Thyroid gland (tissue), 4 donors: ENCODE data around the gene ZNF786. TPM values are rescaled to one million over a fixed set of nuclear protein-coding genes. Genes with fewer than 3 reads are reported as not detected.
"Not testable (repeated sequence)": the region's sequence is repeated elsewhere in the genome, so short reads cannot be mapped to it uniquely, and the experiment has no call there.

Experiments
- DNase-seq, 2 donors: peaks; one replicate each; pipeline ENCODE4 v3.0.0-alpha.2; 2019
- H3K27ac ChIP-seq, 3 donors: fragments of 200-600 bp; sonication (generic); 1 replicate in 2 of 3; 2 replicates in 1 of 3; pipeline ENCODE4 v1.5.1; 2016 to 2019; ENCODE audit warnings: mild to moderate bottlenecking in 1 of 3, moderate library complexity in 1 of 3
- H3K27me3 ChIP-seq: fragments of 200-600 bp; sonication (generic); one replicate; pipeline ENCODE4 v1.5.1; 2019
- H3K36me3 ChIP-seq, 2 donors: fragments of 200-600 bp; sonication (generic); one replicate each; pipeline ENCODE4 v1.5.1; 2016 to 2019
- H3K4me1 ChIP-seq, 2 donors: fragments of 200-600 bp; sonication (generic); one replicate each; pipeline ENCODE4 v1.5.1; 2017 to 2019
- H3K4me3 ChIP-seq, 3 donors: fragments of 200-600 bp; sonication (generic); replicated peaks in 1 of 3; 1 replicate in 2 of 3; 2 replicates in 1 of 3; pipeline ENCODE4 v1.5.1; 2016; ENCODE audit warnings: mild to moderate bottlenecking in 1 of 3
- H3K9me3 ChIP-seq: fragments of 200-600 bp; sonication (generic); one replicate; pipeline ENCODE4 v1.5.1; 2017
- POLR2A ChIP-seq, 2 donors: fragments of 450-650 bp; IDR thresholded peaks; one replicate each; pipeline ENCODE4 v1.6.1; 2017; ENCODE audit warnings: antibody characterized with exemption in 2 of 2, mild to moderate bottlenecking in 2 of 2, moderate library complexity in 1 of 2
- WGBS, 2 donors: methylation state at CpG; one replicate each; pipeline ENCODE4 v1.1.5; 2017; 5-methylcytosine and 5-hydroxymethylcytosine counted together
- intact Hi-C: fragments of 100-400 bp; cut with DNase I; formaldehyde crosslinking; loops from one replicate; pipeline ENCODE4 v1.15.1; 2023
- total RNA-seq, 4 donors: library from RNA; depleted of rRNA; stranded (reverse); fragments of >200 nt; gene quantifications; one replicate each; pipeline ENCODE4 v1.2.3, GENCODE V29; 2016
- TF ChIP-seq, protein P1 (sequence below), 6 experiments: fragments of 200-600 bp in 3 of 6; fragments of 450-650 bp in 3 of 6; sonication (generic) in 3 of 6; IDR thresholded peaks; one replicate each; pipeline ENCODE4 v1.5.1; 2016 to 2019; ENCODE audit warnings: antibody characterized with exemption in 6 of 6, mild to moderate bottlenecking in 2 of 6, inconsistent platforms in 1 of 6, moderate library complexity in 1 of 6

Gene ZNF786
- total RNA-seq, 4 donors from 2014 or later = 6.6 to 12.1 (median 10.7) TPM

DNA sequence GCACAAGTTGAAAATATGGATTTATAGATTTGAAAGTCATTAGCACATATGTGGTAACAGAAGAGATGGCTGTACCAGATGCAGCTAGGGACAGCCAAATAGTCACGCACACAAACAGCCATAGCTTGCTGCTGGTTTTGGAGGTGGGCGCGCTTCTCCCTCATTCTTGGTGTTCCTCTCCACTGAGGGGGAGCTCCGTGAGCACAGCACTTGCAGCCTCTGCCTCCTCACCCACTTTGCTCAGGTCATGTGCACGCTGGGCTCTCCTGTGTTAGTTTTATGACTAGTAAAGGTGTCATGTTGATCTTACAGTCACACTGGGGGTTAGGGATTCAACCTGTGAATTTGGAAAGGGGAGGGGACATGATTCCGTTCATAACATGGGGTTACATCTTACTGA lies 8.5 kb upstream of the ZNF786 start:
- Histone ChIP-seq H3K27me3 (no peaks in the 10 kb centered on the region), H3K4me1 (no peaks in the 10 kb centered on the region), H3K27ac (no peak overlapping the region), H3K36me3 (peaks cover 0 to 7% of the 10 kb centered on the region in 2 donors), H3K9me3 (no peaks in the 10 kb centered on the region), H3K4me3 (no peak overlapping the region)
- TF ChIP-seq, protein P1, sequence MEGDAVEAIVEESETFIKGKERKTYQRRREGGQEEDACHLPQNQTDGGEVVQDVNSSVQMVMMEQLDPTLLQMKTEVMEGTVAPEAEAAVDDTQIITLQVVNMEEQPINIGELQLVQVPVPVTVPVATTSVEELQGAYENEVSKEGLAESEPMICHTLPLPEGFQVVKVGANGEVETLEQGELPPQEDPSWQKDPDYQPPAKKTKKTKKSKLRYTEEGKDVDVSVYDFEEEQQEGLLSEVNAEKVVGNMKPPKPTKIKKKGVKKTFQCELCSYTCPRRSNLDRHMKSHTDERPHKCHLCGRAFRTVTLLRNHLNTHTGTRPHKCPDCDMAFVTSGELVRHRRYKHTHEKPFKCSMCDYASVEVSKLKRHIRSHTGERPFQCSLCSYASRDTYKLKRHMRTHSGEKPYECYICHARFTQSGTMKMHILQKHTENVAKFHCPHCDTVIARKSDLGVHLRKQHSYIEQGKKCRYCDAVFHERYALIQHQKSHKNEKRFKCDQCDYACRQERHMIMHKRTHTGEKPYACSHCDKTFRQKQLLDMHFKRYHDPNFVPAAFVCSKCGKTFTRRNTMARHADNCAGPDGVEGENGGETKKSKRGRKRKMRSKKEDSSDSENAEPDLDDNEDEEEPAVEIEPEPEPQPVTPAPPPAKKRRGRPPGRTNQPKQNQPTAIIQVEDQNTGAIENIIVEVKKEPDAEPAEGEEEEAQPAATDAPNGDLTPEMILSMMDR (IDR thresholded peaks at IDR 0.05) = no peak
- no peak for TF ChIP-seq POLR2A (IDR thresholded peaks at IDR 0.05)
- DNase-seq = no peak
- 78 to 88% methylated on average over 6 of the region's 6 CpGs for WGBS, 2 donors
- intact Hi-C loops = no loop called here

DNA sequence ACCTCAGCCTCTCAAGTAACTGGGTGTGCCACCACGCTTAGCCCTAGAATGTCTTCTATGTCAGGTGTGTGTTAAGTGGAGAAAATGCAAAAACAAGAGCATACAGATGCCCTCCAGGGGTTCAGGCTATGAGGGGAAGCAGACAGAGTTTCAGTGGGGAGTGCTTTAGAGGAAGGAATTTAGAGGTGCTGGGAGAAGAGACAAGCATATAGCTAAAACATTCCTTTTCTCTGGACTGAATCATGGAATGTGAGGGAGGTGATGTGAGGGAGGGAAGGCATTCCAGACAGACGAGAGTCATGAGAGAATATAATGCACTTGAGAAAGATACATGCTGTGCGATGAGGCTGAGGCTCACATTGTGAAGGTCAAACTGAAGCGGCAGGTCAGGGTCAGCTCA lies 6.6 kb upstream of the ZNF786 start:
- no peaks in the 10 kb centered on the region for H3K27me3 ChIP-seq
- WGBS, 2 donors = 74 to 77% methylated on average over 4 of the region's 4 CpGs
- DNase-seq = no peak
- intact Hi-C loops = no loop called here
- H3K4me3 ChIP-seq = no peak overlapping the region
- H3K36me3 ChIP-seq = no peaks in the 10 kb centered on the region
- no peaks in the 10 kb centered on the region for H3K9me3 ChIP-seq
- no peaks in the 10 kb centered on the region for H3K4me1 ChIP-seq
- no peak overlapping the region for H3K27ac ChIP-seq
- TF ChIP-seq, protein P1 (IDR thresholded peaks at IDR 0.05) = no peak
- TF ChIP-seq POLR2A (IDR thresholded peaks at IDR 0.05) = no peak

DNA sequence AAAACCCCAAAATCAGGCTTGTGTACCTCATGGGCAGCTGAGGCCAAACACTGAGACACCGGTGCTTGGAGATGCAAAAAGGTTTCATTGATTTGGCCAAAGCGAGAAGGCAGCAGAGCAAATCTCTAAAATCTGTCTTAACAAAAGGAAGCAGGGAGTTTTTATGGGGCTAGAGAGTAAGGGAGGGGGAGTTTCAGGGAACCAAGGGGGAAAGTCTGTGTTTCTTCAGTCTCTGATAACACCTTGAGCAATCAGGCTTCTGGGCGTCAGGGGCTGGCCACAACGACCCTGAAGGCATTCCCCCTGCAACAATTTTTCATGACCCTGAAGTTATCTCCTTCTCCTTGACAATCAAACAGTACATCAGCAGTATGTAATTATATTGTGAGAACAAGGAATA lies 2.7 kb upstream of the ZNF786 start:
- no peaks in the 10 kb centered on the region for H3K27me3 ChIP-seq
- 65 to 74% methylated on average over 4 of the region's 4 CpGs for WGBS, 2 donors
- no peak overlapping the region for H3K4me3 ChIP-seq
- no peak overlapping the region for H3K27ac ChIP-seq
- intact Hi-C loops = no loop called here
- H3K9me3 ChIP-seq = no peaks in the 10 kb centered on the region
- DNase-seq = no peak
- no peaks in the 10 kb centered on the region for H3K36me3 ChIP-seq
- H3K4me1 ChIP-seq = peaks cover 0 to 7% of the 10 kb centered on the region in 2 donors
- TF ChIP-seq, protein P1 (IDR thresholded peaks at IDR 0.05) = no peak
- no peak for TF ChIP-seq POLR2A (IDR thresholded peaks at IDR 0.05)

DNA sequence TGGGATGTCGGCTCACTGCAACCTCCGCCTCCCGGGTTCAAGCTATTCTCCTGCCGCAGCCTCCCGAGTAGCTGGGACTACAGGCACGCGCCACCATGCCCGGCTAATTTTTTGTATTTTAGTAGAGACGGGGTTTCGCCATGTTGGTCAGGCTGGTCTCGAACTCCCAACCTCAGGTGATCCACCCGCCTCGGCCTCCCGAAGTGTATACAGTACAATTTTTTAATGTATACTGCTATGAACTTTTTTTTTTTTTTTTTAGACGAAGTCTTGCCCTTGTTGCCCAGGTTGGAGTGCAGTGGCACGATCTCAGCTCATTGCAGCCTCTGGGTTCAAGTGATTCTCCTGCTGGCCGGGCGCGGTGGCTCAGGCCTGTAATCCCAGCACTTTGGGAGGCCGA lies 1.7 kb upstream of the ZNF786 start:
- H3K27me3 ChIP-seq, H3K4me3 ChIP-seq, H3K36me3 ChIP-seq, H3K9me3 ChIP-seq, DNase-seq, intact Hi-C loops, H3K4me1 ChIP-seq, H3K27ac ChIP-seq: not testable (repeated sequence)
- 95 to 97% methylated on average over 20 of the region's 20 CpGs for WGBS, 2 donors

DNA sequence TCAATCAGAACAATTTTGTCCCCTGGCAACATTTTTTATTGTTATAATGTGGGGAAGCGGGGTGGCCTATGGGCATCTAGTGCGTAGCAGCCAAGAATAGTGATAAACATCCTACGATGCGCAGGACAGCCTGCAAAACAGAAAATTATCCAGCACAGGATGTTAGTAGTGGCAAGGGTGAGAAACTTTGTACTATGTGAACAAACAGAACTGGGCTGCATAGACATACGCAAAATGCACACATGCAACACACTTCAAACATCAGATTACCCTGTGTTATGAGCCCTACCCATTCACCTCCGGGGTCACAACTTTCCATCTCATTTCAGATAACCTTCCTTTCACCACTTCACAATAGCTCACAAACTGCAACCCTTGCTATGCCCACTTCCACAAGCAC lies 3.1 kb downstream of the ZNF786 start:
- DNase-seq = no peak
- no peaks in the 10 kb centered on the region for H3K36me3 ChIP-seq
- H3K27me3 ChIP-seq = no peaks in the 10 kb centered on the region
- H3K4me3 ChIP-seq = no peak overlapping the region
- TF ChIP-seq POLR2A (IDR thresholded peaks at IDR 0.05) = no peak
- TF ChIP-seq, protein P1 (IDR thresholded peaks at IDR 0.05) = no peak
- 96 to 97% methylated on average over 6 of the region's 6 CpGs for WGBS, 2 donors
- intact Hi-C loops = no loop called here
- no peaks in the 10 kb centered on the region for H3K9me3 ChIP-seq
- peaks cover 0 to 7% of the 10 kb centered on the region in 2 donors for H3K4me1 ChIP-seq
- no peak overlapping the region for H3K27ac ChIP-seq

DNA sequence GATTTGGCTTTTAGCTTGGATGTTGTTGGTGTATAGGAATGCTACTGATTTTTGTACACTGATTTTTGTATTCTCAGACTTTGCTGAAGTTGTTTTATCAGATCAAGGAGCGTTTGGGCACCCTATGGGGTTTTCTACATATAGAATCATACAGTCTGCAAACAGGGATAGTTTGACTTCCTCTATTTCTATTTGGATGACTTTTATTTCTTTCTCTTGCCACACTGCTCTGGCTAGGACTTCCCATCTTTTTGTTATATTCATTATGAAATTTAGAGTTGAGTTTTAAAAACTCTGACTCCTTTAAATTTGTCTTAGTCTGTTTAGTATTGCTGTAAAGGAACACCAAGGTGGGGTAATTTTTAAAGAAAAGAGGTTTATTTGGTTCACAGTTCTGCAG lies 4.7 kb downstream of the ZNF786 start:
- no peak for TF ChIP-seq POLR2A (IDR thresholded peaks at IDR 0.05)
- TF ChIP-seq, protein P1 (IDR thresholded peaks at IDR 0.05) = no peak
- no peak for DNase-seq
- intact Hi-C loops = no loop called here
- H3K4me1 ChIP-seq = peaks cover 0 to 7% of the 10 kb centered on the region in 2 donors
- WGBS, 2 donors = 88 to 92% methylated on average over 1 of the region's 1 CpG
- no peaks in the 10 kb centered on the region for H3K36me3 ChIP-seq
- H3K27ac ChIP-seq = no peak overlapping the region
- no peaks in the 10 kb centered on the region for H3K9me3 ChIP-seq
- H3K27me3 ChIP-seq = no peaks in the 10 kb centered on the region
- no peak overlapping the region for H3K4me3 ChIP-seq
